Neutrophil (primary cell): Measurements from ENCODE around the gene TRIM56.
"Not testable (repeated sequence)": the region's sequence is repeated elsewhere in the genome, so short reads cannot be mapped to it uniquely, and the experiment has no call there.

Experiments used
- H3K27ac ChIP-seq: fragments of 200-600 bp; sonication (generic); 2 replicates; pipeline ENCODE4 v1.5.1; 2016; ENCODE audit warnings: mild to moderate bottlenecking, moderate library complexity
- H3K27me3 ChIP-seq: fragments of 200-600 bp; sonication (generic); 2 replicates; pipeline ENCODE4 v1.6.0; 2016; ENCODE audit warnings: mild to moderate bottlenecking
- H3K36me3 ChIP-seq: fragments of 200-600 bp; sonication (generic); 2 replicates; pipeline ENCODE4 v1.5.1; 2017
- H3K4me1 ChIP-seq, 2 experiments: fragments of 200-600 bp in 1 of 2; sonication (generic) in 1 of 2; 1 replicate in 1 of 2; 2 replicates in 1 of 2; pipeline versions ENCODE4 v1.5.1 to v1.6.1; 2013 to 2016; ENCODE audit warnings: low read depth in 1 of 2, low read length in 1 of 2, mild to moderate bottlenecking in 1 of 2, moderate library complexity in 1 of 2; ENCODE audit not compliant: control insufficient read depth in 1 of 2, insufficient read depth in 1 of 2
- H3K4me3 ChIP-seq, 2 experiments: fragments of 200-600 bp in 1 of 2; sonication (generic) in 1 of 2; 1 replicate in 1 of 2; 2 replicates in 1 of 2; pipeline ENCODE4 v1.5.1; 2013 to 2016; ENCODE audit warnings: low read depth in 1 of 2, low read length in 1 of 2, mild to moderate bottlenecking in 1 of 2, moderate library complexity in 1 of 2
- H3K9me3 ChIP-seq: fragments of 200-600 bp; sonication (generic); 2 replicates; pipeline ENCODE4 v1.5.1; 2016
- CTCF ChIP-seq: fragments of 200-600 bp; sonication (generic); IDR thresholded peaks from 2 replicates; pipeline ENCODE4 v1.5.1; 2016; ENCODE audit warnings: antibody characterized with exemption

The TRIM56 gene

GRCh38 chr7:101108330-101108857 is 23.1 kb downstream of the TRIM56 start:
- TF ChIP-seq CTCF: no peak
- Histone ChIP-seq H3K27ac (peak overlapping the region; percentile 41), H3K4me1 (peaks cover 25 to 29% of the 10 kb centered on the region in 2 experiments), H3K4me3 (no peak overlapping the region), H3K27me3 (peaks cover 2% of the 10 kb centered on the region), H3K36me3 (no peaks in the 10 kb centered on the region), H3K9me3 (no peaks in the 10 kb centered on the region)

GRCh38 chr7:101108961-101109360 is 23.7 kb downstream of the TRIM56 start:
- H3K27me3 ChIP-seq: peaks cover 1% of the 10 kb centered on the region
- H3K27ac ChIP-seq: no peak overlapping the region
- H3K4me1 ChIP-seq: peaks cover 25 to 29% of the 10 kb centered on the region in 2 experiments
- TF ChIP-seq CTCF: no peak
- H3K36me3 ChIP-seq: no peaks in the 10 kb centered on the region
- no peaks in the 10 kb centered on the region for H3K9me3 ChIP-seq
- no peak overlapping the region for H3K4me3 ChIP-seq

- Histone ChIP-seq H3K4me3 (no peak overlapping the region), H3K27me3 (peaks cover 5% of the 10 kb centered on the region), H3K4me1 (peaks cover 25 to 29% of the 10 kb centered on the region in 2 experiments), H3K36me3 (no peaks in the 10 kb centered on the region), H3K27ac (no peak overlapping the region), H3K9me3 (no peaks in the 10 kb centered on the region)
- TF ChIP-seq CTCF: no peak
These were observed 24.1 kb downstream of the TRIM56 start for GRCh38 chr7:101109368-101109767.

- TF ChIP-seq CTCF: no peak
- Histone ChIP-seq H3K27ac (no peak overlapping the region), H3K4me1 (peaks cover 22 to 24% of the 10 kb centered on the region in 2 experiments), H3K9me3 (no peaks in the 10 kb centered on the region), H3K36me3 (no peaks in the 10 kb centered on the region), H3K4me3 (no peak overlapping the region), H3K27me3 (peaks cover 7% of the 10 kb centered on the region)
These were observed 26.0 kb downstream of the TRIM56 start for GRCh38 chr7:101111261-101111660.

- H3K27ac ChIP-seq: no peak overlapping the region
These were observed 27.0 kb downstream of the TRIM56 start for GRCh38 chr7:101112233-101112632.

GRCh38 chr7:101113140-101113539 is 27.9 kb downstream of the TRIM56 start:
- H3K27me3 ChIP-seq, H3K9me3 ChIP-seq, H3K36me3 ChIP-seq, H3K27ac ChIP-seq, H3K4me1 ChIP-seq, H3K4me3 ChIP-seq: not testable (repeated sequence)

More at GRCh38 chr7:101112233-101112632, 27.0 kb downstream of the TRIM56 start:
- Histone ChIP-seq H3K36me3 (no peaks in the 10 kb centered on the region), H3K27me3 (peaks cover 7% of the 10 kb centered on the region), H3K9me3 (no peaks in the 10 kb centered on the region), H3K4me1 (peaks cover 15% of the 10 kb centered on the region in 2 experiments), H3K4me3 (no peak overlapping the region)
- TF ChIP-seq CTCF: no peak
